H1 (cell line): Measurements from ENCODE around the gene FBP1.

ENCODE experiments used
- CREB1 ChIP-seq: IDR thresholded peaks from 2 replicates; pipeline ENCODE4 v1.6.1; 2012; ENCODE audit warnings: inconsistent platforms
- HDAC6 ChIP-seq: IDR thresholded peaks from one replicate; pipeline ENCODE4 v1.7.1; 2012; ENCODE audit warnings: low read depth, mild to moderate bottlenecking, inconsistent platforms, low read length, moderate library complexity
- KDM5A ChIP-seq: fragments of 200-600 bp; IDR thresholded peaks from 2 replicates; pipeline ENCODE4 v1.7.1; 2012; ENCODE audit warnings: mild to moderate bottlenecking, low read length, inconsistent platforms, mixed read lengths
- MAFK ChIP-seq: IDR thresholded peaks from 2 replicates; pipeline ENCODE4 v1.6.1; 2012; ENCODE audit warnings: low read depth, mild to moderate bottlenecking, improper control_type of control experiment, low read length
- POLR2A ChIP-seq, 2 experiments: IDR thresholded peaks; 1 replicate in 1 of 2; 2 replicates in 1 of 2; pipeline ENCODE4 v1.6.1; 2011; ENCODE audit warnings: low read depth in 2 of 2, low read length in 2 of 2, mild to moderate bottlenecking in 2 of 2; ENCODE audit errors: control extremely low read depth in 1 of 2
- POLR2AphosphoS5 ChIP-seq: IDR thresholded peaks from 2 replicates; pipeline ENCODE4 v1.6.1; 2011; ENCODE audit warnings: low read depth, low read length
- RAD21 ChIP-seq, 2 experiments: IDR thresholded peaks in 1 of 2; conservative IDR thresholded peaks in 1 of 2; 2 replicates each; pipeline ENCODE4 v1.6.1; 2011; ENCODE audit warnings: low read depth in 2 of 2, low read length in 2 of 2, improper control_type of control experiment in 1 of 2, inconsistent platforms in 1 of 2, mild to moderate bottlenecking in 1 of 2, moderate library complexity in 1 of 2
- RXRA ChIP-seq: IDR thresholded peaks from 2 replicates; pipeline ENCODE4 v1.6.1; 2011; ENCODE audit warnings: low read depth, mild to moderate bottlenecking, low read length, moderate library complexity; ENCODE audit not compliant: insufficient read depth
- TAF1 ChIP-seq: IDR thresholded peaks from 2 replicates; pipeline ENCODE4 v1.6.1; 2011; ENCODE audit warnings: mild to moderate bottlenecking, low read depth, low read length
- TBP ChIP-seq: IDR thresholded peaks from 2 replicates; pipeline ENCODE4 v1.6.1; 2011; ENCODE audit warnings: low read depth, low read length, improper control_type of control experiment
- TF ChIP-seq, protein P1 (sequence below), 3 experiments: IDR thresholded peaks; 1 replicate in 2 of 3; 2 replicates in 1 of 3; pipeline versions ENCODE4 v1.5.1 to v1.6.1; 2011; ENCODE audit warnings: low read length in 3 of 3, mild to moderate bottlenecking in 3 of 3, inconsistent platforms in 2 of 3, low read depth in 1 of 3, moderate library complexity in 1 of 3; ENCODE audit not compliant: insufficient read depth in 1 of 3; ENCODE audit errors: control extremely low read depth in 1 of 3
- TF ChIP-seq, protein P2 (sequence below): IDR thresholded peaks from 2 replicates; pipeline ENCODE4 v1.6.1; 2012; ENCODE audit warnings: low read length, inconsistent platforms

DNA sequence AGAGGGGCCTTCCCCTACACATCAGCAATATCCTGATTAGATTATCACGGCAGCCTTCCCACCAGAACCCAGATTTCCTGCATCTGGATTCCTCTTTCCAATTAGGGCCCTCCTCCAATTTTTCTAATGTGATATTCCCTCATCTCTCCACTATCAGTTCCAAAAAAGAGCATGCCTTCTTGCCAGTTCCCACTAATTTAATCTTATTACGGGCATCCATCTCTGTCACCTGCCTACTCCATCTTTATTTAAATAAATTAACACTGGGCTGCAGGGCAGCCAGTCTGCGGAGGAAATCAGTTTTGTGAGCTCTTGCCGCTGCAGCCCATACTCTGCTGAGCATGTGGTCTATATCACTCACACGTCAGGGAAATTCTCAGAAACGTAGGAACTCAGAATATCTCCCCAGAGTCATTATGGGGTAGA, 29.1 kb downstream of the FBP1 start:
- TF ChIP-seq RXRA: no peak
- TF ChIP-seq, protein P1, sequence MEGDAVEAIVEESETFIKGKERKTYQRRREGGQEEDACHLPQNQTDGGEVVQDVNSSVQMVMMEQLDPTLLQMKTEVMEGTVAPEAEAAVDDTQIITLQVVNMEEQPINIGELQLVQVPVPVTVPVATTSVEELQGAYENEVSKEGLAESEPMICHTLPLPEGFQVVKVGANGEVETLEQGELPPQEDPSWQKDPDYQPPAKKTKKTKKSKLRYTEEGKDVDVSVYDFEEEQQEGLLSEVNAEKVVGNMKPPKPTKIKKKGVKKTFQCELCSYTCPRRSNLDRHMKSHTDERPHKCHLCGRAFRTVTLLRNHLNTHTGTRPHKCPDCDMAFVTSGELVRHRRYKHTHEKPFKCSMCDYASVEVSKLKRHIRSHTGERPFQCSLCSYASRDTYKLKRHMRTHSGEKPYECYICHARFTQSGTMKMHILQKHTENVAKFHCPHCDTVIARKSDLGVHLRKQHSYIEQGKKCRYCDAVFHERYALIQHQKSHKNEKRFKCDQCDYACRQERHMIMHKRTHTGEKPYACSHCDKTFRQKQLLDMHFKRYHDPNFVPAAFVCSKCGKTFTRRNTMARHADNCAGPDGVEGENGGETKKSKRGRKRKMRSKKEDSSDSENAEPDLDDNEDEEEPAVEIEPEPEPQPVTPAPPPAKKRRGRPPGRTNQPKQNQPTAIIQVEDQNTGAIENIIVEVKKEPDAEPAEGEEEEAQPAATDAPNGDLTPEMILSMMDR (IDR thresholded peaks at IDR 0.05; ENCODE audit: control extremely low read depth in 1 of 3, insufficient read depth in 1 of 3, low read depth in 1 of 3, low read length in 3 of 3): no peak
- TF ChIP-seq POLR2AphosphoS5: no peak
- no peak for TF ChIP-seq HDAC6
- no peak for TF ChIP-seq RAD21 (IDR thresholded peaks at IDR 0.05 in 1 of 2, conservative IDR thresholded peaks at IDR 0.05 in 1 of 2; ENCODE audit: low read depth in 2 of 2, low read length in 2 of 2)
- no peak for TF ChIP-seq KDM5A
- TF ChIP-seq, protein P2, sequence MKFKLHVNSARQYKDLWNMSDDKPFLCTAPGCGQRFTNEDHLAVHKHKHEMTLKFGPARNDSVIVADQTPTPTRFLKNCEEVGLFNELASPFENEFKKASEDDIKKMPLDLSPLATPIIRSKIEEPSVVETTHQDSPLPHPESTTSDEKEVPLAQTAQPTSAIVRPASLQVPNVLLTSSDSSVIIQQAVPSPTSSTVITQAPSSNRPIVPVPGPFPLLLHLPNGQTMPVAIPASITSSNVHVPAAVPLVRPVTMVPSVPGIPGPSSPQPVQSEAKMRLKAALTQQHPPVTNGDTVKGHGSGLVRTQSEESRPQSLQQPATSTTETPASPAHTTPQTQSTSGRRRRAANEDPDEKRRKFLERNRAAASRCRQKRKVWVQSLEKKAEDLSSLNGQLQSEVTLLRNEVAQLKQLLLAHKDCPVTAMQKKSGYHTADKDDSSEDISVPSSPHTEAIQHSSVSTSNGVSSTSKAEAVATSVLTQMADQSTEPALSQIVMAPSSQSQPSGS: no peak
- no peak for TF ChIP-seq TAF1
- no peak for TF ChIP-seq TBP
- TF ChIP-seq MAFK: no peak
- TF ChIP-seq CREB1: no peak
- TF ChIP-seq POLR2A (IDR thresholded peaks at IDR 0.05; ENCODE audit: control extremely low read depth in 1 of 2, low read depth in 2 of 2, low read length in 2 of 2): no peak
